HepG2 (cell line): ENCODE data around the gene CDC42EP1. TPM values are rescaled to one million over a fixed set of nuclear protein-coding genes. Genes with fewer than 3 reads are reported as not detected.
A peak's percentile ranks its signal among the peaks of the same experiment; 100 is the strongest.

Experiments
- EEA1 ChIP-seq: sonication (generic); formaldehyde crosslinking; IDR thresholded peaks from 2 replicates; pipeline ENCODE4 v1.5.1; 2020; ENCODE audit warnings: mild to moderate bottlenecking, missing genetic modification reagents, borderline replicate concordance
- ELK4 ChIP-seq: sonication (generic); formaldehyde crosslinking; IDR thresholded peaks from 2 replicates; pipeline ENCODE4 v1.9.0; 2021; ENCODE audit warnings: missing genetic modification reagents, borderline replicate concordance
- HIC2 ChIP-seq: sonication (generic); formaldehyde crosslinking; IDR thresholded peaks from 2 replicates; pipeline ENCODE4 v1.9.0; 2022; ENCODE audit warnings: low read depth, missing genetic modification reagents
- HMGXB3 ChIP-seq: sonication (generic); formaldehyde crosslinking; IDR thresholded peaks from 2 replicates; pipeline ENCODE4 v1.4.0; 2020; ENCODE audit warnings: missing genetic modification reagents, borderline replicate concordance
- HNRNPL ChIP-seq: fragments of 200-400 bp; formaldehyde crosslinking; IDR thresholded peaks from 2 replicates; pipeline ENCODE4 v1.6.1; 2017; ENCODE audit warnings: mild to moderate bottlenecking, low read depth, low read length
- NR2F2 ChIP-seq: IDR thresholded peaks from 2 replicates; pipeline ENCODE4 v1.6.1; 2012; ENCODE audit warnings: low read depth, inconsistent platforms, borderline replicate concordance
- RARA ChIP-seq: IDR thresholded peaks from 2 replicates; pipeline ENCODE4 v1.6.1; 2016; ENCODE audit warnings: missing genetic modification reagents, missing compliant biosample characterization
- SMARCE1 ChIP-seq: fragments of 450-650 bp; IDR thresholded peaks from 2 replicates; pipeline ENCODE4 v1.6.1; 2017; ENCODE audit warnings: borderline replicate concordance
- STAT6 ChIP-seq: sonication (generic); formaldehyde crosslinking; IDR thresholded peaks from 2 replicates; pipeline ENCODE4 v1.4.0; 2020; ENCODE audit warnings: missing genetic modification reagents, mild to moderate bottlenecking, borderline replicate concordance
- TAF1 ChIP-seq: sonication (generic); formaldehyde crosslinking; IDR thresholded peaks from 2 replicates; pipeline ENCODE4 v1.4.0; 2020; ENCODE audit warnings: missing genetic modification reagents
- ZC3H13 ChIP-seq: sonication (generic); formaldehyde crosslinking; IDR thresholded peaks from 2 replicates; pipeline ENCODE4 v1.8.1; 2023; ENCODE audit warnings: mild to moderate bottlenecking, missing genetic modification reagents, moderate library complexity
- ZNF235 ChIP-seq: sonication (generic); formaldehyde crosslinking; IDR thresholded peaks from 2 replicates; pipeline ENCODE4 v1.8.1; 2023; ENCODE audit warnings: mild to moderate bottlenecking, missing genetic modification reagents, borderline replicate concordance
- ZNF276 ChIP-seq: sonication (generic); formaldehyde crosslinking; IDR thresholded peaks from 2 replicates; pipeline ENCODE4 v1.4.0; 2020; ENCODE audit warnings: mild to moderate bottlenecking, low read depth, missing genetic modification reagents
- ZNF598 ChIP-seq: sonication (generic); formaldehyde crosslinking; IDR thresholded peaks from 2 replicates; pipeline ENCODE4 v1.5.1; 2020; ENCODE audit warnings: mild to moderate bottlenecking, missing genetic modification reagents, borderline replicate concordance
- ZNF816 ChIP-seq: sonication (generic); formaldehyde crosslinking; IDR thresholded peaks from 2 replicates; pipeline ENCODE4 v1.8.0; 2022; ENCODE audit warnings: missing genetic modification reagents, mild to moderate bottlenecking, borderline replicate concordance
- ZSCAN22 ChIP-seq: sonication (generic); formaldehyde crosslinking; IDR thresholded peaks from 2 replicates; pipeline ENCODE4 v1.4.0; 2020; ENCODE audit warnings: mild to moderate bottlenecking, missing genetic modification reagents
- polyA plus RNA-seq, 8 experiments: library from polyadenylated mRNA; depleted of rRNA in 3 of 8; stranded (reverse) in 7 of 8; unstranded in 1 of 8; fragments of >200 nt; fragmentation: Illumina TruSeq in 4 of 8; extraction: Trizol in 4 of 8; gene quantifications; 2 replicates each; pipeline versions ENCODE4 v1.2.1 to v1.2.3, GENCODE V29; 2011 to 2016; ENCODE audit warnings: low read depth in 4 of 8, missing spikeins in 1 of 8, mixed read lengths in 1 of 8; ENCODE audit not compliant: insufficient read depth in 1 of 8
- total RNA-seq, 5 experiments: library from RNA; depleted of rRNA; stranded (reverse); fragments of >200 nt; fragmentation: Illumina TruSeq; extraction: Trizol; gene quantifications; 2 replicates each; pipeline ENCODE4 v1.2.3, GENCODE V29; 2016; ENCODE audit warnings: low read depth in 1 of 5

Gene CDC42EP1
- total and polyA plus RNA-seq, 2 of the 13 experiments (the other 11 are each of a cell fraction or from before 2014, with no cell fraction given), result 17.1 to 29.5 TPM

GRCh38 chr22:37561212-37562048 is 1.1 kb downstream of the CDC42EP1 start (continued):
- TF ChIP-seq ZNF276 (no peak), TAF1 (CRISPR knock-in tag) (peak; percentile 79), HIC2 (CRISPR knock-in tag) (peak; percentile 90), HMGXB3 (CRISPR knock-in tag) (peak; percentile 68; the same call in 1 of the 2 replicates), ZNF598 (CRISPR knock-in tag) (no peak), NR2F2 (peak; percentile 54; the same call in 1 of the 2 replicates), ZNF235 (CRISPR knock-in tag) (peak; percentile 75; the same call in 1 of the 2 replicates), SMARCE1 (no peak), STAT6 (CRISPR knock-in tag) (no peak), ZC3H13 (CRISPR knock-in tag) (peak; percentile 83), ZNF816 (peak; percentile 71; the same call in 1 of the 2 replicates), ELK4 (CRISPR knock-in tag) (no peak), ZSCAN22 (CRISPR knock-in tag) (no peak), EEA1 (CRISPR knock-in tag) (no peak), HNRNPL (peak; percentile 92), RARA (CRISPR knock-in tag) (peak; percentile 97)
